HEK293 (cell line): Measurements from ENCODE around the gene CD2AP.

Source experiments
- CTCF ChIA-PET: fragments of 350-600 bp; formaldehyde crosslinking; extraction: SDS; loops from one replicate; lab custom pipeline; 2021; ENCODE audit warnings: antibody characterized with exemption; lab: Yijun Ruan, JAX
- POLR2A ChIA-PET: fragments of 300-600 bp; formaldehyde crosslinking; extraction: SDS; loops from one replicate; lab custom pipeline; 2020; ENCODE audit warnings: antibody characterized with exemption, inconsistent platforms; lab: Yijun Ruan, JAX
- H3K27ac ChIP-seq: fragments of 200-500 bp; sonication (Bioruptor generic); 2 replicates; pipeline ENCODE4 v1.5.1; 2014; ENCODE audit warnings: low read depth, low read length, control low read depth, inconsistent platforms; ENCODE audit errors: extremely low read depth
- H3K36me3 ChIP-seq, 2 experiments: fragments of 200-500 bp in 1 of 2; sonication (Bioruptor generic) in 1 of 2; 1 replicate in 1 of 2; 2 replicates in 1 of 2; pipeline ENCODE4 v1.5.1; 2014 to 2017; ENCODE audit warnings: inconsistent platforms in 2 of 2, low read length in 2 of 2; ENCODE audit not compliant: control insufficient read depth in 2 of 2, insufficient read depth in 1 of 2
- H3K4me1 ChIP-seq: fragments of 200-500 bp; sonication (Bioruptor generic); 2 replicates; pipeline ENCODE4 v1.5.1; 2014; ENCODE audit warnings: mild to moderate bottlenecking, low read length, inconsistent platforms; ENCODE audit not compliant: control insufficient read depth, insufficient read depth
- H3K4me3 ChIP-seq: 2 replicates; pipeline ENCODE4 v1.5.1; 2011; ENCODE audit warnings: low read depth, mild to moderate bottlenecking, control low read depth, low read length, moderate library complexity
- H3K9me3 ChIP-seq: fragments of 200-500 bp; sonication (Bioruptor generic); 2 replicates; pipeline ENCODE4 v1.5.1; 2014; ENCODE audit warnings: low read depth, low read length, inconsistent platforms; ENCODE audit not compliant: control insufficient read depth, insufficient read depth
- CTCF ChIP-seq: fragments of 450-650 bp; formaldehyde crosslinking; IDR thresholded peaks from 2 replicates; pipeline ENCODE4 v1.5.1; 2016; ENCODE audit warnings: missing biosample characterization, missing genetic modification characterization
- MEIS1 ChIP-seq: sonication (generic); formaldehyde crosslinking; IDR thresholded peaks from 2 replicates; pipeline ENCODE4 v1.8.1; 2022; ENCODE audit warnings: missing genetic modification reagents, mild to moderate bottlenecking, borderline replicate concordance
- SCRT1 ChIP-seq: fragments of 450-650 bp; formaldehyde crosslinking; IDR thresholded peaks from 2 replicates; pipeline ENCODE4 v1.5.1; 2016; ENCODE audit warnings: missing biosample characterization, missing genetic modification characterization, borderline replicate concordance
- ZNF302 ChIP-seq: fragments of 450-650 bp; formaldehyde crosslinking; IDR thresholded peaks from 2 replicates; pipeline ENCODE4 v1.5.1; 2016; ENCODE audit warnings: missing biosample characterization, missing genetic modification characterization, low read depth
- ZNF354C ChIP-seq: fragments of 450-650 bp; formaldehyde crosslinking; IDR thresholded peaks from 2 replicates; pipeline ENCODE4 v1.5.1; 2016; ENCODE audit warnings: missing biosample characterization, missing genetic modification characterization, low read depth, borderline replicate concordance
- ZNF37A ChIP-seq: fragments of 450-650 bp; IDR thresholded peaks from 2 replicates; pipeline ENCODE4 v1.5.1; 2018; ENCODE audit warnings: missing biosample characterization, missing genetic modification characterization
- ZNF558 ChIP-seq: fragments of 450-650 bp; formaldehyde crosslinking; IDR thresholded peaks from 2 replicates; pipeline ENCODE4 v1.5.1; 2016; ENCODE audit warnings: missing biosample characterization, missing genetic modification characterization
- ZNF580 ChIP-seq: fragments of 450-650 bp; formaldehyde crosslinking; IDR thresholded peaks from 2 replicates; pipeline ENCODE4 v1.5.1; 2016; ENCODE audit warnings: missing biosample characterization, missing genetic modification characterization
- ZNF626 ChIP-seq: fragments of 450-650 bp; sonication (Bioruptor Pico); formaldehyde crosslinking; IDR thresholded peaks from 2 replicates; pipeline ENCODE4 v1.5.1; 2018; ENCODE audit warnings: missing biosample characterization, missing genetic modification characterization, inconsistent platforms
- ZNF645 ChIP-seq: fragments of 450-650 bp; formaldehyde crosslinking; IDR thresholded peaks from 2 replicates; pipeline ENCODE4; 2016; ENCODE audit warnings: missing biosample characterization, missing genetic modification characterization
- ZNF660 ChIP-seq: fragments of 450-650 bp; IDR thresholded peaks from 2 replicates; pipeline ENCODE4 v1.5.1; 2018; ENCODE audit warnings: missing biosample characterization, mild to moderate bottlenecking, missing genetic modification characterization
- ZNF704 ChIP-seq: fragments of 450-650 bp; formaldehyde crosslinking; IDR thresholded peaks from 2 replicates; pipeline ENCODE4 v1.5.1; 2016; ENCODE audit warnings: missing biosample characterization, missing genetic modification characterization
- ZNF747 ChIP-seq: fragments of 450-650 bp; formaldehyde crosslinking; IDR thresholded peaks from 2 replicates; pipeline ENCODE4 v1.5.1; 2016; ENCODE audit warnings: missing biosample characterization, missing genetic modification characterization
- ZSCAN23 ChIP-seq: fragments of 450-650 bp; formaldehyde crosslinking; IDR thresholded peaks from 2 replicates; pipeline ENCODE4 v1.5.1; 2016; ENCODE audit warnings: missing biosample characterization, missing genetic modification characterization
- ZSCAN5A ChIP-seq: fragments of 450-650 bp; formaldehyde crosslinking; IDR thresholded peaks from 2 replicates; pipeline ENCODE4 v1.5.1; 2016; ENCODE audit warnings: missing biosample characterization, missing genetic modification characterization
- TF ChIP-seq, protein P1 (sequence below): IDR thresholded peaks from 2 replicates; pipeline ENCODE4 v1.6.1; 2011; ENCODE audit warnings: mild to moderate bottlenecking, low read depth, low read length, borderline replicate concordance

CD2AP gene

DNA sequence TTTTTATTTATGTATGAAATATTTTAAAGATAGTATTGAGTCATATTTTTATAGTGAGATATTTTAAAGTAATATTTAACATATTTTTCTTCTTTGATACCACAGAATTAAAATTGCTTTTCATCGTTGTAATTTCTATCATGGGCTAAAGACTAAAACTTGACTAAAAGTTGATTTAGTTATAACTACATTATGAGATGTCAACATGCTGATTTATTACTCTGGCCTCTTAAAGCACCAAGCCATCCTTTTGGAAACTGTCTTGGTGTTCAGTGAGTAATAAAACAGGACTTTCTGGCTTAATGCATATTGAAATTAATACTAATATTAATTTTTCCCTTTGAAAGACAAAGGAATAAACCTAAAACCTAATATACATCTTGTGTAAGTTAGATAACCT lies 125.6 kb downstream of the CD2AP start:
- no peak overlapping the region for H3K27ac ChIP-seq
- CTCF ChIA-PET: interaction anchor here (0.7 kb wide), 1 partner anchor 23 kb away, joined by 3 read pairs; no protein-coding TSS in a partner anchor
- no peaks in the 10 kb centered on the region for H3K9me3 ChIP-seq
- no peak for TF ChIP-seq MEIS1 (CRISPR knock-in tag)
- TF ChIP-seq ZNF747: no peak
- no peak for TF ChIP-seq CTCF (tag by site-specific recombination)
- TF ChIP-seq ZNF558: no peak
- no peak for TF ChIP-seq ZSCAN5A (tag by site-specific recombination)
- no peak for TF ChIP-seq ZNF354C (tag by site-specific recombination)
- no peak for TF ChIP-seq ZNF704
- no peak for TF ChIP-seq ZNF580 (tag by site-specific recombination)
- no peak for TF ChIP-seq ZNF626 (tag by site-specific recombination)
- TF ChIP-seq ZNF660: no peak
- no peak for TF ChIP-seq ZNF302 (tag by site-specific recombination)
- no peak for TF ChIP-seq SCRT1 (tag by site-specific recombination)
- no peak for TF ChIP-seq ZNF645 (tag by site-specific recombination)
- TF ChIP-seq, all 188 proteins: peak for 0
- Histone ChIP-seq H3K36me3 (peaks cover 32 to 34% of the 10 kb centered on the region in 2 experiments), H3K4me3 (no peak overlapping the region), H3K4me1 (no peaks in the 10 kb centered on the region)
- POLR2A ChIA-PET: no interaction called here

- ChIA-PET CTCF (interaction anchor here (0.6 kb wide), 1 partner anchor 1337 kb away, joined by 3 read pairs; no protein-coding TSS in a partner anchor), POLR2A (no interaction called here)
- no peak overlapping the region for H3K4me3 ChIP-seq
- no peaks in the 10 kb centered on the region for H3K9me3 ChIP-seq
- peaks cover 29 to 35% of the 10 kb centered on the region in 2 experiments for H3K36me3 ChIP-seq
- TF ChIP-seq, protein P1, sequence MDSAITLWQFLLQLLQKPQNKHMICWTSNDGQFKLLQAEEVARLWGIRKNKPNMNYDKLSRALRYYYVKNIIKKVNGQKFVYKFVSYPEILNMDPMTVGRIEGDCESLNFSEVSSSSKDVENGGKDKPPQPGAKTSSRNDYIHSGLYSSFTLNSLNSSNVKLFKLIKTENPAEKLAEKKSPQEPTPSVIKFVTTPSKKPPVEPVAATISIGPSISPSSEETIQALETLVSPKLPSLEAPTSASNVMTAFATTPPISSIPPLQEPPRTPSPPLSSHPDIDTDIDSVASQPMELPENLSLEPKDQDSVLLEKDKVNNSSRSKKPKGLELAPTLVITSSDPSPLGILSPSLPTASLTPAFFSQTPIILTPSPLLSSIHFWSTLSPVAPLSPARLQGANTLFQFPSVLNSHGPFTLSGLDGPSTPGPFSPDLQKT: no peak
- TF ChIP-seq ZSCAN23 (tag by site-specific recombination) (no peak), ZNF37A (tag by site-specific recombination) (no peak)
- TF ChIP-seq, all 188 proteins: peak for 0
- no peak overlapping the region for H3K27ac ChIP-seq
- no peaks in the 10 kb centered on the region for H3K4me1 ChIP-seq
Observed at GRCh38 chr6:47603995-47604394, 126.4 kb downstream of the CD2AP start.
